ENCODE results near the gene CASKIN2.
A peak's percentile ranks its signal among the peaks of the same experiment; 100 is the strongest.

CASKIN2 gene

DNA sequence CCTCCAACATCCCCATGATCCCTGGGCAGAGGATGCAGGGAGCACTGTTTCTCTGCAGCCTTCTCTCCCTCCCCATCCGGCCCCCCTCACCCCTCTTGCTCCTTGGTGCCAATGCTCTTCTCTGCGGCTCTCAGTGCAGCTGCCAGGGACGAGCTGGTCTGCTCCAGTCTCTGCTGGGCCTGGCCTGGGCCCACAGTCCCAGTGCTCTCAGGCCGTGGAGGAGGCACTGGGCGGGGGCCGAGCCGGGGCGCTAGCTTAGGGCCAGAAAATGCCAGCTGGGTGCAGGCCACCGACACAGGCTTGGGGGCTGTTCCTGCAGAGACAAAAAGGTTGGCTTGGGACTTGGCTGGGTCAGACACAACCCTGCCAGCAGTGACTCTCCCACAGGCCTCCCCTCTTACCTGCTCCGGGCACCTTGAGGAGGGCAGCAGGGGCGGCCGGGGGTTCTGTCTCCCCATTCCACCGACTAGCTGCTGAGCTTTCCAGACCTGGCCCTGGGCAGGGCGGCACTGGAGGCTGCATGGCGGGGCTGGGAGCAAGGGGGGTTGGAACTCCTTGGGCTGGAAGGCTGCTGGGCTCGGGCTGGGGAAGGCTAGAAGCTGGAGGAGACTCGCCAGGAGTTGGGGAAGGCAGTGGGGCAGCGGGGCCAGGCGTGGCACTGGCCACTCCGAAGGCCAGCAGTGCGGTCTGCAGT is 13.8 kb downstream of the CASKIN2 start:
- Histone ChIP-seq H3K9me3 (ENCODE audit: control insufficient read depth in 5 of 5, low read length in 5 of 5) (no peaks in the 10 kb centered on the region), H3K27me3 (ENCODE audit: control insufficient read depth in 5 of 5, insufficient read depth in 4 of 5, low read length in 5 of 5) (no peaks in the 10 kb centered on the region), H3K4me1 (ENCODE audit: control insufficient read depth in 5 of 5, insufficient read depth in 5 of 5, low read length in 5 of 5) (peaks cover 0 to 63% (median 40%) of the 10 kb centered on the region in 5 donors), H3K4me3 (ENCODE audit: low read depth in 1 of 5, low read length in 5 of 5) (no peak overlapping the region), H3K36me3 (ENCODE audit: control insufficient read depth in 5 of 5, insufficient read depth in 5 of 5, low read length in 5 of 5) (peaks cover 0 to 89% (median 69%) of the 10 kb centered on the region in 5 donors), H3K27ac (ENCODE audit: low read depth, low read length) (peak overlapping the region; percentile 23), H3K9ac (ENCODE audit: low read length in 5 of 5) (peak overlapping the region in 2 of 5 donors; percentile 17 to 37)

GRCh38 chr17:75500419-75501216 is 14.7 kb downstream of the CASKIN2 start:
- Histone ChIP-seq H3K36me3 (ENCODE audit: control insufficient read depth in 5 of 5, insufficient read depth in 5 of 5, low read length in 5 of 5) (peaks cover 0 to 89% (median 69%) of the 10 kb centered on the region in 5 donors), H3K27me3 (ENCODE audit: control insufficient read depth in 5 of 5, insufficient read depth in 4 of 5, low read length in 5 of 5) (no peaks in the 10 kb centered on the region), H3K4me1 (ENCODE audit: control insufficient read depth in 5 of 5, insufficient read depth in 5 of 5, low read length in 5 of 5) (peaks cover 0 to 57% (median 40%) of the 10 kb centered on the region in 5 donors), H3K27ac (ENCODE audit: low read depth, low read length) (peak overlapping the region; percentile 89), H3K9me3 (ENCODE audit: control insufficient read depth in 5 of 5, low read length in 5 of 5) (no peaks in the 10 kb centered on the region), H3K9ac (ENCODE audit: low read length in 5 of 5) (peak overlapping the region in 4 of 5 donors; percentile 4 to 66 (median 58)), H3K4me3 (ENCODE audit: low read depth in 1 of 5, low read length in 5 of 5) (no peak overlapping the region)

GRCh38 chr17:75499313-75500022 is 15.9 kb downstream of the CASKIN2 start:
- H3K4me1 ChIP-seq (ENCODE audit: control insufficient read depth in 5 of 5, insufficient read depth in 5 of 5, low read length in 5 of 5): peaks cover 0 to 48% (median 40%) of the 10 kb centered on the region in 5 donors

DNA sequence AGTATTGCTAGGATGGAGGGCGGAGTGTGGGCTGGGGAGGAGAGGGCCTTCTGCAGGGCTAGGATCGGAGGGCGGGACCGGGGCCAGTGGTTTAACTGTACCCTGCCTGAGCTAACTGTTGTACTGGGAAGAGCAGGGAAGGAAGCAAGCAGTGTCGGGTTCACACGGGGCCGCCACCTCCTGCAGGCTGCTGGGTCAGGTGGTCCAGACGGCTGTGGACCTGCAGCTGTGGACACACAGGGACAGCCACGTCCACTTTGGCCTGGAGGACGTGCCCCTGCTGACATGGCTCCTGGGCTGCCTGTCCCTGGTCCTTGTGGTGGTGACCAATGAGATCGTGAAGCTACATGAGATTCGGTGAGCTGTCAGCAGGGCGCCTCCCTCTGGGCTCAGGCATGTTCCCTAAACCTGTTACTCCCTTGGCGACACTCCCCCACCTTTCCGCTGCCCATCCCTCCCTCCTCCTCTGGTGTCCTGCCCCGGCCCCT is 16.6 kb downstream of the CASKIN2 start:
- peaks cover 0 to 45% (median 40%) of the 10 kb centered on the region in 5 donors for H3K4me1 ChIP-seq (ENCODE audit: control insufficient read depth in 5 of 5, insufficient read depth in 5 of 5, low read length in 5 of 5)
- no peak overlapping the region for H3K4me3 ChIP-seq (ENCODE audit: low read depth in 1 of 5, low read length in 5 of 5)
- no peaks in the 10 kb centered on the region for H3K9me3 ChIP-seq (ENCODE audit: control insufficient read depth in 5 of 5, low read length in 5 of 5)
- peaks cover 0 to 90% (median 72%) of the 10 kb centered on the region in 5 donors for H3K36me3 ChIP-seq (ENCODE audit: control insufficient read depth in 5 of 5, insufficient read depth in 5 of 5, low read length in 5 of 5)
- no peaks in the 10 kb centered on the region for H3K27me3 ChIP-seq (ENCODE audit: control insufficient read depth in 5 of 5, insufficient read depth in 4 of 5, low read length in 5 of 5)
- peak overlapping the region; percentile 89 for H3K27ac ChIP-seq (ENCODE audit: low read depth, low read length)
- peak overlapping the region in 1 of 5 donors; percentile 63 for H3K9ac ChIP-seq (ENCODE audit: low read length in 5 of 5)

More at GRCh38 chr17:75499313-75500022, 15.9 kb downstream of the CASKIN2 start:
- peaks cover 0 to 88% (median 69%) of the 10 kb centered on the region in 5 donors for H3K36me3 ChIP-seq (ENCODE audit: control insufficient read depth in 5 of 5, insufficient read depth in 5 of 5, low read length in 5 of 5)
- no peak overlapping the region for H3K4me3 ChIP-seq (ENCODE audit: low read depth in 1 of 5, low read length in 5 of 5)
- peak overlapping the region; percentile 89 for H3K27ac ChIP-seq (ENCODE audit: low read depth, low read length)
- H3K27me3 ChIP-seq (ENCODE audit: control insufficient read depth in 5 of 5, insufficient read depth in 4 of 5, low read length in 5 of 5): no peaks in the 10 kb centered on the region
- H3K9me3 ChIP-seq (ENCODE audit: control insufficient read depth in 5 of 5, low read length in 5 of 5): no peaks in the 10 kb centered on the region
- peak overlapping the region in 2 of 5 donors; percentile 63 to 66 for H3K9ac ChIP-seq (ENCODE audit: low read length in 5 of 5)

GRCh38 chr17:75498039-75498725 is 17.2 kb downstream of the CASKIN2 start:
- Histone ChIP-seq H3K27me3 (ENCODE audit: control insufficient read depth in 5 of 5, insufficient read depth in 4 of 5, low read length in 5 of 5) (no peaks in the 10 kb centered on the region), H3K4me1 (ENCODE audit: control insufficient read depth in 5 of 5, insufficient read depth in 5 of 5, low read length in 5 of 5) (peaks cover 0 to 45% (median 40%) of the 10 kb centered on the region in 5 donors), H3K9ac (ENCODE audit: low read length in 5 of 5) (no peak overlapping the region), H3K36me3 (ENCODE audit: control insufficient read depth in 5 of 5, insufficient read depth in 5 of 5, low read length in 5 of 5) (peaks cover 0 to 93% (median 74%) of the 10 kb centered on the region in 5 donors), H3K9me3 (ENCODE audit: control insufficient read depth in 5 of 5, low read length in 5 of 5) (no peaks in the 10 kb centered on the region), H3K27ac (ENCODE audit: low read depth, low read length) (no peak overlapping the region), H3K4me3 (ENCODE audit: low read depth in 1 of 5, low read length in 5 of 5) (no peak overlapping the region)

DNA sequence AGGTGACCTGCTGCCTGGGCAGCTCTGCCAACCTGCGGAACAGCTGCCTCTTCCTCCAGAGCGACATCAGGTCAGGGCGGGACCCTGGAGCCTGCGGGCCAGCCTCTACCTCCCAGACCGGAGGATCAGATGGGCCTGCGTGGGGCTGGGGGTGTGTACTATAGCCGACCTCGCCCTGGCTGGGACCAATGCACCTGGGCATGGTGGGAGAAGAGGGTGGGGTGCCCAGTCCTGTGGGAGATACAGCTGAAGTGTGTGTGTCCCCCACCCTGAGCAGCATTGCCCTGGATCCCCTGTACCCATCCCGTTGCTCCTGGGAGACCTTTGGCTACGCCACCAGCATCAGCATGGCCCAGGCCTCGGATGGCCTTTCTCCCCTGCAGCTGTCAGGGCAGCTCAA is 19.3 kb downstream of the CASKIN2 start:
- no peak overlapping the region for H3K9ac ChIP-seq (ENCODE audit: low read length in 5 of 5)
- H3K4me1 ChIP-seq (ENCODE audit: control insufficient read depth in 5 of 5, insufficient read depth in 5 of 5, low read length in 5 of 5): peaks cover 0 to 41% (median 30%) of the 10 kb centered on the region in 5 donors
- peaks cover 0 to 96% (median 90%) of the 10 kb centered on the region in 5 donors for H3K36me3 ChIP-seq (ENCODE audit: control insufficient read depth in 5 of 5, insufficient read depth in 5 of 5, low read length in 5 of 5)
- no peaks in the 10 kb centered on the region for H3K9me3 ChIP-seq (ENCODE audit: control insufficient read depth in 5 of 5, low read length in 5 of 5)
- H3K27me3 ChIP-seq (ENCODE audit: control insufficient read depth in 5 of 5, insufficient read depth in 4 of 5, low read length in 5 of 5): no peaks in the 10 kb centered on the region
- no peak overlapping the region for H3K27ac ChIP-seq (ENCODE audit: low read depth, low read length)
- H3K4me3 ChIP-seq (ENCODE audit: low read depth in 1 of 5, low read length in 5 of 5): no peak overlapping the region

DNA sequence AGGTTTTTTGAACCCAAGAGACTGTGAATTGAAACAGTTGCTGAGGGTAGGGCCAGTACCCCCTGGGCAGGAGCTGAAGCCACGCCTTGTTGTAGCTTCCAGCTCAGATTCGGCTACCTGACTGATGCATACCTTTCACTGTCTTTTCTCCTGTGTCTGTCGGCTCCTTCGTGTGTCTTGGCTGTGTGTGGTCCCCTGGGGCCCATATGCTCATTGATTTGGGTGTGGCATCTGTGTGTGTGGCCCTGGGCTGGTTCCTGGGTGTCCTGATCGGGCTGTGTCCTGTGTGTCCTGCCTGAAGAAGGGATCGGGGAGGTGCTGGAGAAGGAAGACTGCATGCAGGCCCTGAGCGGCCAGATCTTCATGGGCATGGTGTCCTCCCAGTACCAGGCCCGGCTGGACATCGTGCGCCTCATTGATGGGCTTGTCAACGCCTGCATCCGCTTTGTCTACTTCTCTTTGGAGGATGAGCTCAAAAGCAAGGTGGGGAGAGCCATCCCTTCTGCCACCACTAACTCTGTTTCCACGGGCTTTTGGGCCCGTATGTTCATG is 20.9 kb downstream of the CASKIN2 start:
- H3K27ac ChIP-seq (ENCODE audit: low read depth, low read length): no peak overlapping the region
- H3K36me3 ChIP-seq (ENCODE audit: control insufficient read depth in 5 of 5, insufficient read depth in 5 of 5, low read length in 5 of 5): peaks cover 0 to 95% (median 79%) of the 10 kb centered on the region in 5 donors
- H3K9ac ChIP-seq (ENCODE audit: low read length in 5 of 5): no peak overlapping the region
- peaks cover 0 to 41% (median 28%) of the 10 kb centered on the region in 5 donors for H3K4me1 ChIP-seq (ENCODE audit: control insufficient read depth in 5 of 5, insufficient read depth in 5 of 5, low read length in 5 of 5)
- no peaks in the 10 kb centered on the region for H3K27me3 ChIP-seq (ENCODE audit: control insufficient read depth in 5 of 5, insufficient read depth in 4 of 5, low read length in 5 of 5)
- H3K9me3 ChIP-seq (ENCODE audit: control insufficient read depth in 5 of 5, low read length in 5 of 5): no peaks in the 10 kb centered on the region
- H3K4me3 ChIP-seq (ENCODE audit: low read depth in 1 of 5, low read length in 5 of 5): no peak overlapping the region

DNA sequence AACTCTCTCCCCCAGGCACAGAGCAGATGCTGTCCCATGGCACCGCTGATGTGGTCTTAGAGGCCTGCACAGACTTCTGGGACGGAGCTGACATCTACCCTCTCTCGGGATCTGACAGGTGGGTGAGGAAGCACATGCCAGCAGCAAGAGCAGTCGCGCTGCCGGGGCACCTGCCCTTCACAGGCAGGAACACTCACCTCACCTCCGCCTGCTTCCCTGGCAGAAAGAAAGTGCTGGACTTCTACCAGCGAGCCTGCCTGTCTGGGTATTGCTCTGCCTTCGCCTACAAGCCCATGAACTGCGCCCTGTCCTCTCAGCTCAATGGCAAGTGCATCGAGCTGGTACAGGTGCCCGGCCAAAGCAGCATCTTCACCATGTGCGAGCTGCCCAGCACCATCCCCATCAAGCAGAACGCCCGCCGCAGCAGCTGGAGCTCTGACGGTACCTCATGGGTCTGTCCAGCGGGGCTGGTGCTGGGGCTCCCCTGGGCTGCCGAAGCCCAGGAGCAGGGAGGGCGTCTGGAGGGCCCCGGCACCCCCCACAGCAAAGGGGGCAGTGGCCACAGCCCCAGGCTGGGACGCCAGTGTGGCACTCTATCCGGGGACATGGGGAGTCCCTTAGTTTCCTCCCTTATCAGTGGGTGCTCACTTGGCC is 21.7 kb downstream of the CASKIN2 start:
- Histone ChIP-seq H3K27ac (ENCODE audit: low read depth, low read length) (no peak overlapping the region), H3K4me1 (ENCODE audit: control insufficient read depth in 5 of 5, insufficient read depth in 5 of 5, low read length in 5 of 5) (peaks cover 0 to 41% (median 22%) of the 10 kb centered on the region in 5 donors), H3K4me3 (ENCODE audit: low read depth in 1 of 5, low read length in 5 of 5) (no peak overlapping the region), H3K27me3 (ENCODE audit: control insufficient read depth in 5 of 5, insufficient read depth in 4 of 5, low read length in 5 of 5) (no peaks in the 10 kb centered on the region), H3K9ac (ENCODE audit: low read length in 5 of 5) (no peak overlapping the region), H3K9me3 (ENCODE audit: control insufficient read depth in 5 of 5, low read length in 5 of 5) (no peaks in the 10 kb centered on the region), H3K36me3 (ENCODE audit: control insufficient read depth in 5 of 5, insufficient read depth in 5 of 5, low read length in 5 of 5) (peaks cover 0 to 93% (median 76%) of the 10 kb centered on the region in 5 donors)
